K562 (cell line): Measurements from ENCODE around the gene FZD1. TPM values are rescaled to one million over a fixed set of nuclear protein-coding genes. Genes with fewer than 3 reads are reported as not detected.

ENCODE experiments used
- CBFB ChIP-seq: sonication (generic); formaldehyde crosslinking; IDR thresholded peaks from 2 replicates; pipeline ENCODE4 v1.4.0; 2020; ENCODE audit warnings: mild to moderate bottlenecking, missing genetic modification reagents
- CUX1 ChIP-seq: fragments of 200-800 bp; sonication (Bioruptor generic); IDR thresholded peaks from 2 replicates; pipeline ENCODE4 v1.6.1; 2016; ENCODE audit warnings: missing genetic modification characterization, missing compliant biosample characterization
- DDX20 ChIP-seq: fragments of 450-650 bp; IDR thresholded peaks from 2 replicates; pipeline ENCODE4 v1.6.1; 2016; ENCODE audit warnings: missing genetic modification characterization, low read depth, mild to moderate bottlenecking, missing compliant biosample characterization, moderate library complexity
- ETS2 ChIP-seq: IDR thresholded peaks from 2 replicates; pipeline ENCODE4 v1.6.1; 2016; ENCODE audit warnings: borderline replicate concordance, missing genetic modification characterization, mild to moderate bottlenecking, moderate library complexity, missing compliant biosample characterization; ENCODE audit not compliant: poor library complexity, severe bottlenecking
- PRPF4 ChIP-seq: fragments of 200-400 bp; formaldehyde crosslinking; IDR thresholded peaks from one replicate; pipeline ENCODE4 v1.6.1; 2017; ENCODE audit warnings: low read length, low read depth, mild to moderate bottlenecking; ENCODE audit not compliant: insufficient read depth, poor library complexity, severe bottlenecking
- SPI1 ChIP-seq: IDR thresholded peaks from 2 replicates; pipeline ENCODE4 v1.6.1; 2011; ENCODE audit warnings: low read depth, low read length, control low read depth, borderline replicate concordance
- ZNF407 ChIP-seq: fragments of 450-650 bp; IDR thresholded peaks from 2 replicates; pipeline ENCODE4 v1.6.1; 2016; ENCODE audit warnings: low read depth
- ZNF444 ChIP-seq: fragments of 250-450 bp; sonication (Bioruptor Pico); IDR thresholded peaks from 2 replicates; pipeline ENCODE4 v1.4.0; 2020; ENCODE audit warnings: mild to moderate bottlenecking, moderate library complexity
- ZNF785 ChIP-seq: fragments of 250-450 bp; sonication (Bioruptor Pico); IDR thresholded peaks from 2 replicates; pipeline ENCODE4 v1.4.0; 2020; ENCODE audit warnings: mild to moderate bottlenecking
- polyA plus RNA-seq, 8 experiments: library from polyadenylated mRNA; depleted of rRNA in 4 of 8; stranded (reverse) in 5 of 8; unstranded in 3 of 8; fragments of >200 nt; fragmentation: Nextera tagmentation in 2 of 8; fragmentation: Illumina TruSeq in 1 of 8; extraction: Ambion mirVana in 2 of 8; extraction: Trizol in 1 of 8; gene quantifications; 2 replicates each; pipeline versions ENCODE4 v1.2.1 to v1.2.3, GENCODE V29; 2011 to 2014; ENCODE audit warnings: inconsistent platforms in 1 of 8, missing spikeins in 1 of 8
- total RNA-seq, 7 experiments: library from RNA; depleted of rRNA in 6 of 7; stranded (reverse); fragments of >200 nt in 6 of 7; fragmentation: Illumina TruSeq in 2 of 7; extraction: Trizol in 2 of 7; gene quantifications; 2 replicates each; pipeline versions ENCODE4 v1.2.1 to v1.2.3, GENCODE V29; 2011 to 2021; ENCODE audit warnings: low replicate concordance in 1 of 7
- TF ChIP-seq, protein P1 (sequence below): fragments of 450-650 bp; IDR thresholded peaks from 2 replicates; pipeline ENCODE4 v1.6.1; 2016; ENCODE audit warnings: antibody characterized with exemption

The FZD1 gene
- total and polyA plus RNA-seq, 9 of the 15 experiments (the other 6 are each of a cell fraction or from before 2014, with no cell fraction given), result 0.25 to 5.1 (median 1.8) TPM

GRCh38 chr7:91264046-91264923 is at the start of gene FZD1 (continued):
- TF ChIP-seq, protein P1, sequence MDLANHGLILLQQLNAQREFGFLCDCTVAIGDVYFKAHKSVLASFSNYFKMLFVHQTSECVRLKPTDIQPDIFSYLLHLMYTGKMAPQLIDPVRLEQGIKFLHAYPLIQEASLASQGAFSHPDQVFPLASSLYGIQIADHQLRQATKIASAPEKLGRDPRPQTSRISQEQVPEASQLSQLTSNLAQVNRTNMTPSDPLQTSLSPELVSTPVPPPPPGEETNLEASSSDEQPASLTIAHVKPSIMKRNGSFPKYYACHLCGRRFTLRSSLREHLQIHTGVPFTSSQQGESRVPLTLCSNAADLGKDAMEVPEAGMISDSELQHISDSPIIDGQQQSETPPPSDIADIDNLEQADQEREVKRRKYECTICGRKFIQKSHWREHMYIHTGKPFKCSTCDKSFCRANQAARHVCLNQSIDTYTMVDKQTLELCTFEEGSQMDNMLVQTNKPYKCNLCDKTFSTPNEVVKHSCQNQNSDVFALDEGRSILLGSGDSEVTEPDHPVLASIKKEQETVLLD, result peak; percentile 41; the same call in 1 of the 2 replicates
- TF ChIP-seq PRPF4 (no peak), CUX1 (CRISPR knock-in tag) (no peak), ZNF785 (CRISPR knock-in tag) (no peak), ZNF407 (no peak), ETS2 (no peak), CBFB (CRISPR knock-in tag) (peak; percentile 80; the same call in 1 of the 2 replicates), DDX20 (tag) (no peak), ZNF444 (CRISPR knock-in tag) (no peak), SPI1 (no peak)
